ENCODE data around the gene IGHMBP2.

The IGHMBP2 gene

DNA sequence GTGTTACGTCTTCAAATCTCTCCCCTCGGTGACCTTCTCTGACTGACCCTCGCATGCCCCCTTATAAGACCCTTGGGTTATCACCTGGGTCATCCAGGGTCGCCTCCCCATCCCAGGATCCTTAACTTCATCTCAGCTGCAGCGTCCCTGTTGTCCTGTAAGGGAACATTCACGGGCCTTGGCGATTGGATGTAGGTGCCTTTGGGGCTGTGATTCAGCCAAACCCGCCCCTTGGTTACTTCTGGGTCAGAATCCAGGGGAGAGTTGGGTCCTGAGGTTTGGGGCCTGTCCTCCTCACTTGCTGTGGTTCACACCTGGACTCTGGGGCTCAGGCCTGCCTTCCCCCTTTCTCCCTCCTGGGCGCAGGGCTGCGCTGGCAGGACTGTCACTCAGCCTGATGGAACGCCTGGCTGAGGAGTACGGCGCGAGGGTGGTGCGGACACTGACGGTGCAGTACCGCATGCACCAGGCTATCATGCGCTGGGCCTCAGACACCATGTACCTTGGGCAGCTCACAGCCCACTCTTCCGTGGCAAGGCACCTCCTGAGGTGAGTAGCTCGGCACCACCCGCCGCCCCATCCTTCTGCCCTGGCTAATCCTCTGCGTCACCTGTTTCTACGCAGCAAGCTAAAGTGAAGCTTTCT lies 29.4 kb downstream of the IGHMBP2 start (continued):
- TF ChIP-seq, protein P1, sequence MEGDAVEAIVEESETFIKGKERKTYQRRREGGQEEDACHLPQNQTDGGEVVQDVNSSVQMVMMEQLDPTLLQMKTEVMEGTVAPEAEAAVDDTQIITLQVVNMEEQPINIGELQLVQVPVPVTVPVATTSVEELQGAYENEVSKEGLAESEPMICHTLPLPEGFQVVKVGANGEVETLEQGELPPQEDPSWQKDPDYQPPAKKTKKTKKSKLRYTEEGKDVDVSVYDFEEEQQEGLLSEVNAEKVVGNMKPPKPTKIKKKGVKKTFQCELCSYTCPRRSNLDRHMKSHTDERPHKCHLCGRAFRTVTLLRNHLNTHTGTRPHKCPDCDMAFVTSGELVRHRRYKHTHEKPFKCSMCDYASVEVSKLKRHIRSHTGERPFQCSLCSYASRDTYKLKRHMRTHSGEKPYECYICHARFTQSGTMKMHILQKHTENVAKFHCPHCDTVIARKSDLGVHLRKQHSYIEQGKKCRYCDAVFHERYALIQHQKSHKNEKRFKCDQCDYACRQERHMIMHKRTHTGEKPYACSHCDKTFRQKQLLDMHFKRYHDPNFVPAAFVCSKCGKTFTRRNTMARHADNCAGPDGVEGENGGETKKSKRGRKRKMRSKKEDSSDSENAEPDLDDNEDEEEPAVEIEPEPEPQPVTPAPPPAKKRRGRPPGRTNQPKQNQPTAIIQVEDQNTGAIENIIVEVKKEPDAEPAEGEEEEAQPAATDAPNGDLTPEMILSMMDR (tag by site-specific recombination; IDR thresholded peaks at IDR 0.05) = no peak

DNA sequence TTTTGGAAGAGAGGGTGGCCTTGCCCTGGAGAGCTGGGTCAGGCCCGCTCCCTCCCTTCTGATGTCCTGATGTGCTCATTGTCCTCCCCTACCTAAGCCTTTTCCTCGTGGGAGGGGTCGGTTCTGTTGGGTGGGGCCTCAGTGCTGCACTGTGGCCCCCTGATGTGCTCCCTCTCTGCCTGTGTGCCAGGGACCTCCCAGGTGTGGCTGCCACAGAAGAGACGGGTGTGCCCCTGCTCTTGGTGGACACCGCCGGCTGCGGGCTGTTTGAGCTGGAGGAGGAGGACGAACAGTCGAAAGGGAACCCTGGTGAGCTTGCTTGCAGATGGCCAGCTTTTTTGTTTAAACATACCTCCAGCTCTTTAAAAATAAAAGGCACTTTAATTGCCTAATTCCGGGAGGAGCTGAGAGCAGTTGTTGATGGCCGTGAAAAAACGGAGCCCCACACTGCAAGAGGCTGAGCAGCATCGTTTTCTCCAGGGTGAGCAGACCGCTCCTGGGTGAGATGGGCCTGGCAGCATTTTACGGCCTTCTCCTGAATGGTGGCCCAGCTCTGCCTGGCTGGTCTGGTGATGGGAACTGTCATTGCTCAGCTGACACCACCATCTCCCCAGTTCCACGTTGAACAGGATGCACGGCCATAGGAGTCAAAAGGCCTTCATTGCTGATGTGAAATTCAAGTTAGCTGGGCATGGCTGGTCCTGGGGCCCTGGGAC lies 30.1 kb downstream of the IGHMBP2 start:
- Histone ChIP-seq H3K4me3 (ENCODE audit: low read depth, low read length) (no peak overlapping the region), H3K4me1 (ENCODE audit: control insufficient read depth, insufficient read depth, low read length) (no peaks in the 10 kb centered on the region), H3K9me3 (ENCODE audit: control insufficient read depth, insufficient read depth, low read depth, low read length) (no peaks in the 10 kb centered on the region), H3K27ac (ENCODE audit: extremely low read depth, low read depth, low read length) (no peak overlapping the region), H3K36me3 (ENCODE audit: control insufficient read depth in 2 of 2, insufficient read depth in 1 of 2, low read length in 2 of 2) (peaks cover 0 to 99% of the 10 kb centered on the region in 2 experiments; a peak in 1 of 3 replicates)
- POLR2A ChIA-PET = no interaction called here
- TF ChIP-seq, protein P2, sequence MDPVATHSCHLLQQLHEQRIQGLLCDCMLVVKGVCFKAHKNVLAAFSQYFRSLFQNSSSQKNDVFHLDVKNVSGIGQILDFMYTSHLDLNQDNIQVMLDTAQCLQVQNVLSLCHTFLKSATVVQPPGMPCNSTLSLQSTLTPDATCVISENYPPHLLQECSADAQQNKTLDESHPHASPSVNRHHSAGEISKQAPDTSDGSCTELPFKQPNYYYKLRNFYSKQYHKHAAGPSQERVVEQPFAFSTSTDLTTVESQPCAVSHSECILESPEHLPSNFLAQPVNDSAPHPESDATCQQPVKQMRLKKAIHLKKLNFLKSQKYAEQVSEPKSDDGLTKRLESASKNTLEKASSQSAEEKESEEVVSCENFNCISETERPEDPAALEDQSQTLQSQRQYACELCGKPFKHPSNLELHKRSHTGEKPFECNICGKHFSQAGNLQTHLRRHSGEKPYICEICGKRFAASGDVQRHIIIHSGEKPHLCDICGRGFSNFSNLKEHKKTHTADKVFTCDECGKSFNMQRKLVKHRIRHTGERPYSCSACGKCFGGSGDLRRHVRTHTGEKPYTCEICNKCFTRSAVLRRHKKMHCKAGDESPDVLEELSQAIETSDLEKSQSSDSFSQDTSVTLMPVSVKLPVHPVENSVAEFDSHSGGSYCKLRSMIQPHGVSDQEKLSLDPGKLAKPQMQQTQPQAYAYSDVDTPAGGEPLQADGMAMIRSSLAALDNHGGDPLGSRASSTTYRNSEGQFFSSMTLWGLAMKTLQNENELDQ (tag by site-specific recombination; IDR thresholded peaks at IDR 0.05; ENCODE audit: low read depth) = no peak
- TF ChIP-seq KLF1 (tag by site-specific recombination; IDR thresholded peaks at IDR 0.05) = peak; percentile 84
- CTCF ChIA-PET = interaction anchor here (0.6 kb wide), 1 partner anchor 20 kb away, joined by 3 read pairs; no protein-coding TSS in a partner anchor

DNA sequence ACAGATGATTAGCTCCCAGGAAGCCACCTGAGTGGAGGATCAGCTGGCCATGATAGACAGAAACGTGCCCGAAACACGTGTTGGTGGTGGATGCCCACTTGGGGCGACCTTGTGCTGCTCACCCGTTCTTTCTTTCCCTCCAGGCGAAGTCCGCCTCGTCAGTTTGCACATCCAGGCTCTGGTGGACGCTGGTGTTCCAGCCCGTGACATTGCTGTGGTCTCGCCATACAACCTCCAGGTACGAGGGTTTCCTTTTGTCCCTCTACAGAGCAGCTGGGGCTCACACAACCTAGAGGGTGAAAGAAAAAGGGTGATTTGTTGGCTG lies 30.6 kb downstream of the IGHMBP2 start:
- Histone ChIP-seq H3K36me3 (ENCODE audit: control insufficient read depth in 2 of 2, insufficient read depth in 1 of 2, low read length in 2 of 2) (peaks cover 0 to 99% of the 10 kb centered on the region in 2 experiments; a peak in 1 of 3 replicates), H3K9me3 (ENCODE audit: control insufficient read depth, insufficient read depth, low read depth, low read length) (no peaks in the 10 kb centered on the region), H3K27ac (ENCODE audit: extremely low read depth, low read depth, low read length) (no peak overlapping the region), H3K4me1 (ENCODE audit: control insufficient read depth, insufficient read depth, low read length) (no peaks in the 10 kb centered on the region), H3K4me3 (ENCODE audit: low read depth, low read length) (no peak overlapping the region)
- POLR2A ChIA-PET = no interaction called here
- TF ChIP-seq ZNF133 (tag by site-specific recombination; IDR thresholded peaks at IDR 0.05) (no peak), ZNF473 (tag by site-specific recombination; IDR thresholded peaks at IDR 0.05) (no peak)
- CTCF ChIA-PET = interaction anchor here (0.6 kb wide), 1 partner anchor 20 kb away, joined by 3 read pairs; no protein-coding TSS in a partner anchor

DNA sequence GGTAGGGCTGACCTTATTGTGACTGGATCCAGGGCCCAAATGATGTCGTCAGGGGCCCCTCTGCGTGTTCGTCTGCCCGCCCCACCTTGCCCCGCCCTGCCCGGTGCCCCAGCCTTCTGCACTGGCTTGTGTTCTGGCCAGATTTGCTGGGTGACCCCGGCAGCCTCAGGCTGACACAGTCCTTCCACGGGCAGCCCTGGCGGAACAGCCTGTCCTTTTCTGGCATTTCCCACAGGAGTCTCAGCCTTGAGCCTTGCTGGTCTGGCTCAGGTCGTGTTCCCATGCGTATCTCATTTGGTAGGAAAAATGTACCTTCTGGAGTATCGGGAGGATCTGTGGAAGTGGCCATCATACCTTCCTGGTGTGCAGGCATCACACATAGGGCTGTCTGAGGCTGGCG lies 31.0 kb downstream of the IGHMBP2 start:
- Histone ChIP-seq H3K9me3 (ENCODE audit: control insufficient read depth, insufficient read depth, low read depth, low read length) (no peaks in the 10 kb centered on the region), H3K27ac (ENCODE audit: extremely low read depth, low read depth, low read length) (no peak overlapping the region), H3K4me3 (ENCODE audit: low read depth, low read length) (no peak overlapping the region), H3K36me3 (ENCODE audit: control insufficient read depth in 2 of 2, insufficient read depth in 1 of 2, low read length in 2 of 2) (peaks cover 0 to 99% of the 10 kb centered on the region in 2 experiments; a peak in 1 of 3 replicates), H3K4me1 (ENCODE audit: control insufficient read depth, insufficient read depth, low read length) (no peaks in the 10 kb centered on the region)
- CTCF ChIA-PET = no interaction called here
- POLR2A ChIA-PET = interaction anchor here (0.5 kb wide), 1 partner anchor 108 kb away, joined by 5 read pairs; no protein-coding TSS in a partner anchor
- TF ChIP-seq ZNF266 (tag by site-specific recombination; IDR thresholded peaks at IDR 0.05; ENCODE audit: low read depth) = no peak
- TF ChIP-seq, protein P3, sequence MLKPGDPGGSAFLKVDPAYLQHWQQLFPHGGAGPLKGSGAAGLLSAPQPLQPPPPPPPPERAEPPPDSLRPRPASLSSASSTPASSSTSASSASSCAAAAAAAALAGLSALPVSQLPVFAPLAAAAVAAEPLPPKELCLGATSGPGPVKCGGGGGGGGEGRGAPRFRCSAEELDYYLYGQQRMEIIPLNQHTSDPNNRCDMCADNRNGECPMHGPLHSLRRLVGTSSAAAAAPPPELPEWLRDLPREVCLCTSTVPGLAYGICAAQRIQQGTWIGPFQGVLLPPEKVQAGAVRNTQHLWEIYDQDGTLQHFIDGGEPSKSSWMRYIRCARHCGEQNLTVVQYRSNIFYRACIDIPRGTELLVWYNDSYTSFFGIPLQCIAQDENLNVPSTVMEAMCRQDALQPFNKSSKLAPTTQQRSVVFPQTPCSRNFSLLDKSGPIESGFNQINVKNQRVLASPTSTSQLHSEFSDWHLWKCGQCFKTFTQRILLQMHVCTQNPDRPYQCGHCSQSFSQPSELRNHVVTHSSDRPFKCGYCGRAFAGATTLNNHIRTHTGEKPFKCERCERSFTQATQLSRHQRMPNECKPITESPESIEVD (tag by site-specific recombination; IDR thresholded peaks at IDR 0.05) = no peak
- no peak for TF ChIP-seq ZSCAN16 (tag by site-specific recombination; IDR thresholded peaks at IDR 0.05)
- TF ChIP-seq ZNF530 (tag by site-specific recombination; IDR thresholded peaks at IDR 0.05; ENCODE audit: low read depth) = no peak
- TF ChIP-seq, protein P4, sequence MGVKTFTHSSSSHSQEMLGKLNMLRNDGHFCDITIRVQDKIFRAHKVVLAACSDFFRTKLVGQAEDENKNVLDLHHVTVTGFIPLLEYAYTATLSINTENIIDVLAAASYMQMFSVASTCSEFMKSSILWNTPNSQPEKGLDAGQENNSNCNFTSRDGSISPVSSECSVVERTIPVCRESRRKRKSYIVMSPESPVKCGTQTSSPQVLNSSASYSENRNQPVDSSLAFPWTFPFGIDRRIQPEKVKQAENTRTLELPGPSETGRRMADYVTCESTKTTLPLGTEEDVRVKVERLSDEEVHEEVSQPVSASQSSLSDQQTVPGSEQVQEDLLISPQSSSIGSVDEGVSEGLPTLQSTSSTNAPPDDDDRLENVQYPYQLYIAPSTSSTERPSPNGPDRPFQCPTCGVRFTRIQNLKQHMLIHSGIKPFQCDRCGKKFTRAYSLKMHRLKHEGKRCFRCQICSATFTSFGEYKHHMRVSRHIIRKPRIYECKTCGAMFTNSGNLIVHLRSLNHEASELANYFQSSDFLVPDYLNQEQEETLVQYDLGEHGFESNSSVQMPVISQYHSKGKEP (tag by site-specific recombination; IDR thresholded peaks at IDR 0.05) = no peak
- TF ChIP-seq, protein P5, sequence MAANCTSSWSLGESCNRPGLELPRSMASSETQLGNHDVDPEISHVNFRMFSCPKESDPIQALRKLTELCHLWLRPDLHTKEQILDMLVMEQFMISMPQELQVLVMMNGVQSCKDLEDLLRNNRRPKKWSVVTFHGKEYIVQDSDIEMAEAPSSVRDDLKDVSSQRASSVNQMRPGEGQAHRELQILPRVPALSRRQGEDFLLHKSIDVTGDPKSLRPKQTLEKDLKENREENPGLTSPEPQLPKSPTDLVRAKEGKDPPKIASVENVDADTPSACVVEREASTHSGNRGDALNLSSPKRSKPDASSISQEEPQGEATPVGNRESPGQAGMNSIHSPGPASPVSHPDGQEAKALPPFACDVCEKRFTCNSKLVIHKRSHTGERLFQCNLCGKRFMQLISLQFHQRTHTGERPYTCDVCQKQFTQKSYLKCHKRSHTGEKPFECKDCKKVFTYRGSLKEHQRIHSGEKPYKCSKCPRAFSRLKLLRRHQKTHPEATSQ (tag by site-specific recombination; IDR thresholded peaks at IDR 0.05) = no peak
- no peak for TF ChIP-seq ZNF174 (tag by site-specific recombination; IDR thresholded peaks at IDR 0.05)
- TF ChIP-seq ZNF670 (tag by site-specific recombination; IDR thresholded peaks at IDR 0.05; ENCODE audit: low read depth) = no peak
- TF ChIP-seq, protein P6, sequence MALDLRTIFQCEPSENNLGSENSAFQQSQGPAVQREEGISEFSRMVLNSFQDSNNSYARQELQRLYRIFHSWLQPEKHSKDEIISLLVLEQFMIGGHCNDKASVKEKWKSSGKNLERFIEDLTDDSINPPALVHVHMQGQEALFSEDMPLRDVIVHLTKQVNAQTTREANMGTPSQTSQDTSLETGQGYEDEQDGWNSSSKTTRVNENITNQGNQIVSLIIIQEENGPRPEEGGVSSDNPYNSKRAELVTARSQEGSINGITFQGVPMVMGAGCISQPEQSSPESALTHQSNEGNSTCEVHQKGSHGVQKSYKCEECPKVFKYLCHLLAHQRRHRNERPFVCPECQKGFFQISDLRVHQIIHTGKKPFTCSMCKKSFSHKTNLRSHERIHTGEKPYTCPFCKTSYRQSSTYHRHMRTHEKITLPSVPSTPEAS (tag by site-specific recombination; IDR thresholded peaks at IDR 0.05) = no peak
